ENCODE data around the gene FADD. TPM values are rescaled to one million over a fixed set of nuclear protein-coding genes. Genes with fewer than 3 reads are reported as not detected.

FADD gene
- total and polyA plus RNA-seq, 2 donors (not counting 3 experiments of a cell fraction or from before 2014, with no cell fraction given), result 35.4 to 45.1 TPM

DNA sequence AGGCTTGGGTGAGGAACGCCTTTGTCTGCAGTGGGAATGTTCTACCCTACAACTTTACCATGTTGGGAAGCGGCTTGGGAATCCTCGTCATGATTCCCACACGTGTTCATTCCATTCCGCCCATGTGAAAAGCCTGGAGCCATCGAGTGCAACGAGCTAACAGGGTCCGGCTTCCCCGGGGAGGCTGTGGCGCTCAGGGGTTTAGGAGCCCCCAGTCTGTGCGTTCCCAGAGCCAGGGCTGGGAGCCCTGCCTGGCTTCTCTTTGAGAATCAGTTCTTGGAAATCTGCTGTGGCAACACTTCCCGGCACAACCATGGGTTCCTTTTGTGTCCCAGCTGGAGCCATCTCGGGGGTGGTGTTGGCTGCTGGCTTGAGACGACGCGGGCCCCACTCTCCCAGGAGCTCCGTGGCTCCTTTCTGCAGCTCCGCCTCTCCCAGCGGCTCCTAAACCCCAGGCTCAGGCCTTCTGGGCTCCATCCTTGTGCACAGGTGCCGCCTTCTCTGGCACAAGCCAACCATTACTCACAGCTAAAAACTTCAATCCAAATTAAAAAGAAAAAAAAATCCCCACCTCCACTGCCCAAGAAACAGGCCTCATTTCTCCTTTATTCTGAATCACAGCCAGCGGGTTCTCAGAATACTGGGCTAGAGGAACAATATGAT lies 48.7 kb downstream of the FADD start:
- Histone ChIP-seq H3K9me1 (replicated peaks; ENCODE audit: control insufficient read depth, extremely low read depth, insufficient read depth, low read length) (no peaks in the 10 kb centered on the region), H3K4me1 (ENCODE audit: control insufficient read depth, extremely low read depth, insufficient read depth, low read length) (no peaks in the 10 kb centered on the region), H3K4me3 (replicated peaks in 1 of 3; ENCODE audit: insufficient read depth in 1 of 3, low read depth in 1 of 3, low read length in 3 of 3) (no peak overlapping the region), H3K36me3 (ENCODE audit: control insufficient read depth in 2 of 2, extremely low read depth in 1 of 2, insufficient read depth in 2 of 2, low read length in 2 of 2) (no peaks in the 10 kb centered on the region), H3K79me2 (ENCODE audit: control insufficient read depth, insufficient read depth, low read length) (no peaks in the 10 kb centered on the region), H3K9me3 (replicated peaks; ENCODE audit: control insufficient read depth, insufficient read depth, low read length) (no peaks in the 10 kb centered on the region), H4K20me1 (replicated peaks; ENCODE audit: control insufficient read depth, extremely low read depth, insufficient read depth, low read length) (no peaks in the 10 kb centered on the region), H3K27me3 (ENCODE audit: control insufficient read depth in 2 of 2, insufficient read depth in 2 of 2, low read length in 2 of 2) (no peaks in the 10 kb centered on the region), H3K4me2 (ENCODE audit: insufficient read depth, low read length) (no peak overlapping the region), H2AFZ (ENCODE audit: low read depth, low read length) (no peak overlapping the region), H3K27ac (ENCODE audit: insufficient read depth, low read depth, low read length) (no peak overlapping the region), H3K9ac (replicated peaks; ENCODE audit: extremely low read depth, insufficient read depth, low read length) (no peak overlapping the region)
- no peak for DNase-seq (ENCODE audit: low read depth, low spot score)
- no TSS peak for BruUV-seq (replicated peaks)
- POLR2A ChIA-PET, result no interaction called here
- dilution Hi-C loops (cut with MboI; ENCODE audit: extremely low pct_ligation_motif_present, low sequenced_read_pairs) (no loop called here), intact Hi-C loops (cut with micrococcal nuclease) (no loop called here)
- TF ChIP-seq MYC (IDR thresholded peaks at IDR 0.05; ENCODE audit: low read depth, low read length), result no peak
- TF ChIP-seq, protein P1, sequence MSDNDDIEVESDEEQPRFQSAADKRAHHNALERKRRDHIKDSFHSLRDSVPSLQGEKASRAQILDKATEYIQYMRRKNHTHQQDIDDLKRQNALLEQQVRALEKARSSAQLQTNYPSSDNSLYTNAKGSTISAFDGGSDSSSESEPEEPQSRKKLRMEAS (IDR thresholded peaks at IDR 0.05; ENCODE audit: insufficient read depth, insufficient read length), result no peak
- FAIRE-seq, result no peak
- CTCF ChIA-PET, result no interaction called here

- H3K79me2 ChIP-seq (ENCODE audit: control insufficient read depth, insufficient read depth, low read length), result no peaks in the 10 kb centered on the region
- H4K20me1 ChIP-seq (replicated peaks; ENCODE audit: control insufficient read depth, extremely low read depth, insufficient read depth, low read length), result no peaks in the 10 kb centered on the region
- no peaks in the 10 kb centered on the region for H3K4me1 ChIP-seq (ENCODE audit: control insufficient read depth, extremely low read depth, insufficient read depth, low read length)
- H3K9me1 ChIP-seq (replicated peaks; ENCODE audit: control insufficient read depth, extremely low read depth, insufficient read depth, low read length), result no peaks in the 10 kb centered on the region
- no peak overlapping the region for H3K4me3 ChIP-seq (replicated peaks in 1 of 3; ENCODE audit: insufficient read depth in 1 of 3, low read depth in 1 of 3, low read length in 3 of 3)
- no peak for TF ChIP-seq FOS (IDR thresholded peaks at IDR 0.05; ENCODE audit: borderline replicate concordance, insufficient read depth, low read length)
- TF ChIP-seq, protein P2, sequence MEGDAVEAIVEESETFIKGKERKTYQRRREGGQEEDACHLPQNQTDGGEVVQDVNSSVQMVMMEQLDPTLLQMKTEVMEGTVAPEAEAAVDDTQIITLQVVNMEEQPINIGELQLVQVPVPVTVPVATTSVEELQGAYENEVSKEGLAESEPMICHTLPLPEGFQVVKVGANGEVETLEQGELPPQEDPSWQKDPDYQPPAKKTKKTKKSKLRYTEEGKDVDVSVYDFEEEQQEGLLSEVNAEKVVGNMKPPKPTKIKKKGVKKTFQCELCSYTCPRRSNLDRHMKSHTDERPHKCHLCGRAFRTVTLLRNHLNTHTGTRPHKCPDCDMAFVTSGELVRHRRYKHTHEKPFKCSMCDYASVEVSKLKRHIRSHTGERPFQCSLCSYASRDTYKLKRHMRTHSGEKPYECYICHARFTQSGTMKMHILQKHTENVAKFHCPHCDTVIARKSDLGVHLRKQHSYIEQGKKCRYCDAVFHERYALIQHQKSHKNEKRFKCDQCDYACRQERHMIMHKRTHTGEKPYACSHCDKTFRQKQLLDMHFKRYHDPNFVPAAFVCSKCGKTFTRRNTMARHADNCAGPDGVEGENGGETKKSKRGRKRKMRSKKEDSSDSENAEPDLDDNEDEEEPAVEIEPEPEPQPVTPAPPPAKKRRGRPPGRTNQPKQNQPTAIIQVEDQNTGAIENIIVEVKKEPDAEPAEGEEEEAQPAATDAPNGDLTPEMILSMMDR (IDR thresholded peaks at IDR 0.05; ENCODE audit: extremely low read depth in 1 of 2, insufficient read depth in 1 of 2, low read depth in 1 of 2, low read length in 2 of 2), result no peak
- TF ChIP-seq, protein P1 (IDR thresholded peaks at IDR 0.05; ENCODE audit: insufficient read depth, insufficient read length), result no peak
- TF ChIP-seq EZH2 (IDR thresholded peaks at IDR 0.05; ENCODE audit: borderline replicate concordance, low read depth, low read length, severe bottlenecking), result no peak
- no peak for TF ChIP-seq POLR2A (IDR thresholded peaks at IDR 0.05; ENCODE audit: low read depth, low read length)
- TF ChIP-seq MYC (IDR thresholded peaks at IDR 0.05; ENCODE audit: low read depth, low read length), result no peak
- no peak for TF ChIP-seq POLR2AphosphoS5 (IDR thresholded peaks at IDR 0.05; ENCODE audit: insufficient read depth, low read depth, low read length)
- TF ChIP-seq GATA2 (IDR thresholded peaks at IDR 0.05; ENCODE audit: insufficient read depth, insufficient read length, low read depth, low read length), result no peak
- no peak for TF ChIP-seq JUN (IDR thresholded peaks at IDR 0.05; ENCODE audit: borderline replicate concordance, insufficient read depth, insufficient read length, low read depth)
- H3K27ac ChIP-seq (ENCODE audit: insufficient read depth, low read depth, low read length), result no peak overlapping the region
- H2AFZ ChIP-seq (ENCODE audit: low read depth, low read length), result no peak overlapping the region
- FAIRE-seq (no peak), DNase-seq (ENCODE audit: low read depth, low spot score) (no peak)
- no peaks in the 10 kb centered on the region for H3K27me3 ChIP-seq (ENCODE audit: control insufficient read depth in 2 of 2, insufficient read depth in 2 of 2, low read length in 2 of 2)
- ChIA-PET POLR2A (no interaction called here), CTCF (no interaction called here)
- H3K9ac ChIP-seq (replicated peaks; ENCODE audit: extremely low read depth, insufficient read depth, low read length), result no peak overlapping the region
- no peaks in the 10 kb centered on the region for H3K36me3 ChIP-seq (ENCODE audit: control insufficient read depth in 2 of 2, extremely low read depth in 1 of 2, insufficient read depth in 2 of 2, low read length in 2 of 2)
- dilution Hi-C loops (cut with MboI; ENCODE audit: extremely low pct_ligation_motif_present, low sequenced_read_pairs) (no loop called here), intact Hi-C loops (cut with micrococcal nuclease) (no loop called here)
- no TSS peak for BruUV-seq (replicated peaks)
- no peak overlapping the region for H3K4me2 ChIP-seq (ENCODE audit: insufficient read depth, low read length)
- H3K9me3 ChIP-seq (replicated peaks; ENCODE audit: control insufficient read depth, insufficient read depth, low read length), result no peaks in the 10 kb centered on the region
These were observed 49.7 kb downstream of the FADD start for GRCh38 chr11:70252844-70253243.

Measured in endothelial cell of umbilical vein (primary cell).